GM19193 (cell line): ENCODE measurements around the gene ADGRE1.

Source experiments
- POLR2A ChIP-seq: IDR thresholded peaks from 4 replicates; pipeline ENCODE4 v1.6.1; 2011; ENCODE audit not compliant: insufficient read depth, insufficient read length; ENCODE audit errors: extremely low read depth

ADGRE1 gene

DNA sequence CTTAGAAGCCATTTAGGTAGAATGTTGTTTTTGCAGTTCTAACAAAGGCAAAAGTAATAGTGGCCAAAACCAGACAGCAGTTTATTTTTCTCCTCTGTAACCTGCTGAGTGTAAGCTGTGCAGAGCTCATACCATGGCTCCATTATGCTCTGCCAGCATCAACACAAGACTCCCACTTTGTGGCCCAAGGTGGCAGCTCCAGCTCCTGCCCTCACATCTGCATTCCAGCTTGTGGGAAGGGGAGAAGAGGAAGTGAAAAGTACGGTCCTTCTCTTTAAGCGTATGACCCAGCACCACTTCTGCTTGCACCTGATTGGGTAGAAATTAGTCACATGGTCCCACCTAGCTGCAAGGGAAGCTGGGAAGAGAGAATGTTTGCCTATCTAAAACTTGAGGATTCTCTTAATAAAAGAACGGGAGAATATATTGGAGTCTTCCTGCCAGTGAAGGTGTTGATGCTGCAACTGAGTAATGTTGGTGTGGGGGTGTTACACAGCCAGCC lies 19.2 kb downstream of the ADGRE1 start:
- no peak for TF ChIP-seq POLR2A

DNA sequence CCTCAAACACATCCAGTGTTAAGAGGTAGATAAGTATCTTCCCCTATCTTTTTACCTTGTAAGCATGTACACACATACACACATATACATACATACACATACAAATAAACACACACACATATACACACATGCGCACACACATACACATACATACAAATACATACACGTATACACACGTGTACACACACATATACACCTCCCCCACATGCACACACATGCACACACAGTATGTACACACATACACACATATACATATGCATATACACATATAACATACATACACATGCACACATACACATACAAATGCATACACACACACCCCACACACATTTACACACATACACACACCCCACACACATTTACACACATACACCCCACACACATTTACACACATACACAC lies 24.1 kb downstream of the ADGRE1 start:
- TF ChIP-seq POLR2A, result no peak

DNA sequence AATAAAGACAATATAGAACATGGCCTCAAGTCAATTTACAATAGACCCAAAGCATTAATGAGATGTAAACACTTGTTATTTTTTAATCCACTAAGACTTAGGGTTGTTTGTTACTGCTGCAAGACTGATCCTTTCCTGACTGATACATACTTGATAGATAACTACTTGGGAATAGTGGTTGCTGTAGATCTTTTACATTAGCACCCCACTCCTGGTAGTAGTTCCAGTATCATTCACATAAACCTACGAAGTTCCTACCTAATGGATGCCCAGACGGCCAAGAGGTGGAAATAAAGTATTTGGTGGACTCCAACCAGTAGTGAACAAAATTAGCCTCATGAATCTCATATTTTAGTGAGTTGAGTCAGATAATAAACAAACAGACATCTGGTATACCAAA lies 26.9 kb downstream of the ADGRE1 start:
- TF ChIP-seq POLR2A, result no peak

DNA sequence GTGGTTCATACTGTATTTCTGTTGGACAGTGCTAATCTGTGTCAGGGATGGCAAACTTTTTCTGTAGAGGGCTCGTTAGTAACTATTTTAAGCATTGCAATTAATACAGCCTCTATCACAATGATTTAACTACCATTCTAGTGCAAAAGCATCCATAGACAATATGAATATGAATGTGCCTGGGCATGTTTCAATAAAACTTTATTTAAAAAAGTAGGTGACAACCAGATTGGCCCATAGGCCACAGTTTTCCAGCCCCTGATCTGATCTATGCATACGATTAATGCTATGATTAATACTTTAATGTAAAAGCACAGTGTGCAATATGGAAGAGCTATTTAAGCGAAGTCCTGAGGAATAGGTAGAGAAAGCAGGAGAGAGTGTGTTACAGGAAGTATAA lies 29.6 kb downstream of the ADGRE1 start:
- TF ChIP-seq POLR2A, result no peak

DNA sequence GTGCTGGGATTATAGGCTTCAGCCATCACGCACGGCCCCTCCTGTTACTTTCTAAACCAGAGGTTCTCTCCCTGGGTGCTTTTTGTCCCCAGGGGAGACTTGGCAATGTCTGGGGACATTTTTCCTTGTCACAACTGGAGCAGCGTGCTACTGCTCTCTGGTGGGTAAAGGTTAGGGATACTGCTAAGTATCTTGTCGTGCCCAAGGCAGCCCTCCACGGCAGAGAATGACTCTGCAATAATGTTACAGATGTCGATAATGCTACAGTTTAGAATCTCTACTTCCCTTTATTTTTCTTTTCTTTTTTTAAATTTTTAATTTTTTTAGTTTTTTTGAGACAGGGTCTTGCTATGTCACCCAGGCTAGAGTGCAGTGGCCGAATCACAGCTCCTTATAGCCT lies 38.0 kb downstream of the ADGRE1 start:
- TF ChIP-seq POLR2A, result no peak

DNA sequence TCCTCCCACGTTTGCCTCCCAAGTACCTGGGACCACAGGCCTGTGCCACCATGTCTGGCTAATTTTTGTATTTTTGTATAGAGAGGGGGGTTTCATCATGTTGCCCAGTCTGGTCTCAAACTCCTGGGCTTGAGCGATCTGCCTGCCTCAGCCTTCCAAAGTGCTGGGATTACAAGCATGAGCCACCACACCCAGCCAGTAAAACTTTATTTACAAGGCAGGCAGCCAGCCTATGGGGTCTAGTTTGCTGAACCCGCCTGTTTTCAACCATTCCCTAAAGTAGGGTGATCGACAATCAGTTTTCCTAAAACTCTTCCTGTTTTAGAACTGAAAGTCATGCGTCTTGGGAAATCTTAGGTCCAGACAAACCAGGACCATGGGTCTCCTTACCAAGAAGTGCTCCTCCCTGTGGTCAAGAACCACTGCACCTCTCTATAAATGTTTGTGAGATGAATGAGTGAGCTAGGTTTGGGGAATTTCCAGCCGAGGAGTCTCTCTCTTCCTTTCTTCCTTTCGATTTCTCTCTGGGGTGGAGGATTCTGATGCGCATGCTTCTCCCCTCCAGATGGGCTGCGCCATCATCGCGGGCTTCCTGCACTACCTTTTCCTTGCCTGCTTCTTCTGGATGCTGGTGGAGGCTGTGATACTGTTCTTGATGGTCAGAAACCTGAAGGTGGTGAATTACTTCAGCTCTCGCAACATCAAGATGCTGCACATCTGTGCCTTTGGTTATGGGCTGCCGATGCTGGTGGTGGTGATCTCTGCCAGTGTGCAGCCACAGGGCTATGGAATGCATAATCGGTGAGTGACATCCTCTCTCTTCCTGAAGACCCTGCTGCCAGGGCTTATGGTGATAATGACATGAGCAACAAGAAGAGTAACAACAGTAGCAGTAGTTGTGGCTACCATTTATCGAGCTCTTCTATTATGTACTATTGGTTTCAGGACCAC lies 38.7 kb downstream of the ADGRE1 start:
- TF ChIP-seq POLR2A, result no peak

DNA sequence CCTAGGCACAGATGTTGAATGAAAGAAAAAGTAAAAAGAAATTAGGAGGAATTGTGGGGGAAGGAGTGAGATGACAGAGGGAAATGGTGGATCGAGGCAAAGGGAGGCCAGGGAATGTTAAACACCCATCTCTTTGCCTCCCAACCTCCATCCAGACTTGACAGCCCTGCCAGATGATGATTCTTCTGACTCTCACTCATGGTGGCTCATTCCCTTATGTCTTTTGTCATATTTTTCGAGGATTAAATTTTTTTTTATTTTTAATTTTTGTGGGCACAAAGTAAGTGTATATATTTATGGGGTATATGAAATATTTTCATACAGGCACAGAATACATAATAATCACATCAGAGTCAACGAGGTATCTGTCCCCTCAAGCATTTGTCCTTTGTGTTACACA lies 42.8 kb downstream of the ADGRE1 start:
- TF ChIP-seq POLR2A, result no peak

DNA sequence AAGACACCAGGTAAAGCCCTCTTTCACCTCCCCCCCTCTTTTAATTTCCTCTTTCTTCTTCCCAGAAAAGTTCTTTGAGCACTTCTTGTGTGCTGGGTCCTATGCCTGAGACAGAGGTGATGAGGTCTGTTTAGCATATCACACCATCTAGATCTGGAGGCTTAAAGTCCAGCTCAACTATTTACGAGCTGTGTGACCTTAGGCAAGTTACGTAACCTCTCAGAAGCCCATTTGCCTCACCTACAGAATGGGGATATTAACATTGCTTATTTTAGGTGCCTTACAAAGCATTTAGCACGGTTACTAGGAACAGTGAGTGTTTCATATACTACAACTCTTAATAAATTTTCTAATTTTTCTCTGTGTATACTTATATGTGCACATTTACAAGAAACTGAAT lies 47.7 kb downstream of the ADGRE1 start:
- no peak for TF ChIP-seq POLR2A

DNA sequence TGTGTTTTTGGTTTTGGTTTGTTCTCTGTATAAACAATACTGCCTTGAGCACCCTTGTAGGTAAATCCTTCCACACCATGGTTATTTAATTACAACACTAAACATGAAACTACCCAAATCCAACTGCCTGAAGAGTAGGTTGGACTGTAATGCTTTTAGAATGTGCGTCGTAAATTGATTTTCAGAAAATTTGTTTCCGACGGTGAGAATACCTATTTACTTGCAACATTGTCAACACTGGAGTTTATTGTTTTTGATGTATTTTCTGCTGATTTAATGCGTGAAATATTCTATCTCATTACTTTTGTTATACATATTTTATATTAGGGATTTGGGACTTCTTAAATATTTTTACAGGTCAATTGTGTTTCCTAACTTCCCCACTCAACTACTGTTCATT lies 48.2 kb downstream of the ADGRE1 start:
- no peak for TF ChIP-seq POLR2A

DNA sequence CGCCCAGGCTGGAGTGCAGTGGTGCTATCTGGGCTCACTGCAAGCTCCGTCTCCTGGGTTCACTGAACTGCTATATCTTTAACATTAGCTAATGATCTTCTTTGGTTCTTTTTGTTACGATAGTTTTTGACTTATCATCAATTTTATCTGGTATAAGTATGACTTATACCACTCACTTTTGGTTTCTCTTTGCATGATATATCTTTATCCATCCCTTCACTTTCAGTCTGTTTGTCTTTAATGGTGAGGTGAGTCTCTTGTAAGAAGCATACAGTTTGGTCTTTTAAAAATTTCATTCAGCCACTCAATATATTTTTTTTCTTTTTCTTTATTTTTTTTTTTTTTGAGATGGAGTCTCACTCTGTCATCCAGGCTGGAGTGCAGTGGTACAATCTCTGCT lies 58.4 kb downstream of the ADGRE1 start:
- TF ChIP-seq POLR2A, result no peak

DNA sequence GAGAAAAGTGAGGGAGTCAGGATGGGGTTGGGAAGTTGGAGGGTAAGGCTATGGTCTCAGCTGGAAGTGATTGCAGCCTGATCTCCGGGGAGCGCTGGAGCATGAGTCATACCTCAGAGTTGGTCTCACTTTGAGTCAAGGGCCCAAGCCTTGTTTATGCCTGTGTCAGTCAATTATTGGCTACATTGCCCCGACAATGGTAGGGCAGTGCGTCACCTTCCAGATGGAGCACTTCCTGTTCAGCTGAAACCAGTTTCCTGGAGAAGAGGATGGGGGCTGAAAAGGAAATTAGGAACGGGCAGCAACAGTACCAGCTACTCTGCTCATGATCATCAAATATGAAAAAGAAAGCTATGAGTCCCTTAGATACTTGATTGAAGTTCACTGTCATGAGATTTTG lies 60.4 kb downstream of the ADGRE1 start:
- no peak for TF ChIP-seq POLR2A

DNA sequence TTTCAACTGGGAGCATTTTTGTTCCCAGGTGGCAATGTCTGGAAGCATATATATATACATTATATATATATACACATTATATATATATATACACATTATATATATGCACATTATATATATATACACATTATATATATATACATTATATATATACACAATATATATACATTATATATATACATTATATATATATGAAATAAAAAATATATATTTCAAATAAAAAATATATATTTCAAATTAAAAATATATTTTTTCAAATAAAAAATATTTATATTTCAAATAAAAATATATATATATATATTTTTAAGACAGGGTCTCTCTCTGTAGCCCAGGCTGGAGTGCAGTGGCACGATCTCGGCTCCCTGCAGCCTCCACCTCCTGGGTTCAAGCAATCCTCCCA lies 61.5 kb downstream of the ADGRE1 start:
- no peak for TF ChIP-seq POLR2A

DNA sequence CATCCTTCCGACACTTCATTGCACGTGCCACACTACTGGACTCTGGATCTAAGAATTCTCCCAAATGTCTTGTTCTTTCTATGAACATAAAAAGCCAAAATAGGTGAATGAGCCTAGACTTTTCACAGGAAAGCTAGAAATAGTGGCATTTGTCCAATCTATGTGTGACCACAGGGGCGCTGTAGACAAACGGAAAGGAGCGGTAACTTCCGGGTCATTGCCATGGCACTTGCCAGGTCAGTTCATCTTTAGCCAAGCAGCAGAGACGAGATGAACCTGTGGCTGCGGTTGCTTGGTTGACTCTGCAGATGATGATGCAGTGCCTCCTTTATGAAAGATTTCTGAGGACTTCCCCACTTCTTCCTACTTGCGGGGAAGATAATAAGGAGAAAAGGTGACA lies 65.6 kb downstream of the ADGRE1 start:
- TF ChIP-seq POLR2A, result no peak

DNA sequence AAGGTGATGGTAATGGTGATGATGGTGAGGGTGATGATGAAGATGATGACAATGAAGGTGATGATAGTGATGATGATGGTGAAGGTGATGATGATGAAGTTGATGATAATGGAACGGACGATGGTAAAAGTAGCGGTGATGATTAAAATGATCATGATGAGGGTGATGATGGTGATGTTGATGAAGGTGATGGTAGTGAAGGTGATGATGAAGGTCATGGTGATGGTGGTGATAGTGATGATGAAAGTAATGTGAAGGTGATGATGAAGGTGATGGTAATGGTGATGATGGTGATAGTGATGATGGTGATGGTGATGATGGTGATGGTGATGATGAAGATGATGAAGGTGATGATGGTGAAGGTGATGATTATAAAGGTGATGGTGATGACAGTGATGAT lies 67.7 kb downstream of the ADGRE1 start:
- TF ChIP-seq POLR2A, result no peak

DNA sequence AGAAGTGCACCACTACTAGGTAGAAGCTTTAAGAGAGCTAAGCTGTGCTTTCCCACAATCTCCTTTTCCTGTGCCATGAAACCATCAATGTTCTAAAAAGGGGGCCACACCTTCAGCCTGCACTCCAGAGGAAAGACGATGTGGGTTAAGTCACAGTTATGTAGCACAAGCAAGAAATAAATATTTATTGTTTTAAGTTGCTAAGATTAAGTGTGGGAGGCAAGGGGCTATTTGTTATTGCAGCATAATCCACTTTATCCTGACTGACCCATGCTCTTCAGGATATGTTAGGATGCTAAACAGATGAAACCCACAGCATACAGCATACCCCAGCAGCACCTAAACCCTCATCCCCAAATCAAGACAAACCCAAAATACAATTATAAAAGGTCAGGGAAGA lies 69.2 kb downstream of the ADGRE1 start:
- no peak for TF ChIP-seq POLR2A

DNA sequence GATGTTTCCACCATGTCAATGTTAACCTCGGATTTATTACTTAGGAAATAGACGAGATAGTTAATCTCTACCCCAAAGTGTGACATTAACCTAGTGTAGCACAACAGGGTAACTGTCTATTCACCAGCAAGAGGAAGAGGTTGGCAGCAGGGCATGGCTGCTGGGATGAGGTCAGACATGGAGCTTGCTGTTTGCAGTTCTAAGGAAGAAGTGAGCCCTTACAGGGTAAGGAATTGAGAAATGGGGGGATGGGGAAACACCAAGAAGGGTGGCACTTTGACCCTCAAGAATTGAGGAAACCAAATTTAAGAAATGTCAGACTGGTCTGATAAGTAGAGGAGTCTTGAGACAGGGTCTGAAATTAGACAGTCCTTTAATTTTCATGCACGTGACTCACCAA lies 71.4 kb downstream of the ADGRE1 start:
- no peak for TF ChIP-seq POLR2A
